GM19397 (cell line): Measurements from ENCODE around the gene OR14K1.
"Not testable (repeated sequence)": the region's sequence is repeated elsewhere in the genome, so short reads cannot be mapped to it uniquely, and the experiment has no call there.

Source experiments
- ATAC-seq: cut with Tn5 transposase; IDR thresholded peaks from one replicate; pipeline ENCODE4 v1.9.1; 2021; ENCODE audit warnings: mild to moderate bottlenecking, moderate library complexity; ENCODE audit not compliant: unreplicated experiment

OR14K1 gene, protein sequence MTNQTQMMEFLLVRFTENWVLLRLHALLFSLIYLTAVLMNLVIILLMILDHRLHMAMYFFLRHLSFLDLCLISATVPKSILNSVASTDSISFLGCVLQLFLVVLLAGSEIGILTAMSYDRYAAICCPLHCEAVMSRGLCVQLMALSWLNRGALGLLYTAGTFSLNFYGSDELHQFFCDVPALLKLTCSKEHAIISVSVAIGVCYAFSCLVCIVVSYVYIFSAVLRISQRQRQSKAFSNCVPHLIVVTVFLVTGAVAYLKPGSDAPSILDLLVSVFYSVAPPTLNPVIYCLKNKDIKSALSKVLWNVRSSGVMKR

DNA sequence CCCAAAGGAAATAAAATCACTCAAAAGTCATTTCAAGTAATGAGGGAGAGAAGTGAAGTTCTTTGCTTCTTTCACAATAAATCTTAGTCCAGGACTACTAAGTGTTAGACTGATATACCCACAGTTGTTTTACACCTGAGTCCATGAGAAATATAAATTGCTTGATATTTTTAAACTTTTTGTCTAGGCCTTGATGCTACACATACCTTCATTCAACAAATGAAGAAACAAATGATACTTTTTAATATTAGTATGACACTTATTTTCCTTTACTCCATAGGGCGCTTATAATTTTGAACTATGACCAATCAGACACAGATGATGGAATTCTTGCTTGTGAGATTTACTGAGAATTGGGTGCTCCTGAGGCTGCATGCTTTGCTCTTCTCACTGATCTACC lies at the start of gene OR14K1:
Gene OR14K1, plus strand, starts transcription at position 301 of the 400 bp plus-strand sequence. Its CDS starts 0 bp downstream, at position 301.
- no peak for ATAC-seq

DNA sequence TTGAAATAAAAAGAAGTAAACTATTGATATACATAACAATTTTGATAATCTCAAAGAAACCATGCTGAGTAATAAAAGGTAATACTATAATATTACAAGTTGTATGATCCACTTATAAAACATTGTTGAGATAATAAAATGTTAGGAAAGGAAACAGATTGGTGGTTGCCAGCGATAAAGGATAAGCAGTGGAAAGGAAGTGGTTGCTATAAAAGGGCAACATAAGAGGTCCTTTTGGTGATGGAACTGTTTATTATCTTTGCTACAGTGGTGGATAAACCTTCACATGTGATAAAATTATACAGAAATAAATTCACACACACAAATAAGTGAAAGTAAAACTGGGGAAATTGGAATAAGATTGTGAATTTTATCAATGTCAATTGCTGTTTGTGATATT lies 37.1 kb upstream of the OR14K1 start:
- ATAC-seq: no peak

DNA sequence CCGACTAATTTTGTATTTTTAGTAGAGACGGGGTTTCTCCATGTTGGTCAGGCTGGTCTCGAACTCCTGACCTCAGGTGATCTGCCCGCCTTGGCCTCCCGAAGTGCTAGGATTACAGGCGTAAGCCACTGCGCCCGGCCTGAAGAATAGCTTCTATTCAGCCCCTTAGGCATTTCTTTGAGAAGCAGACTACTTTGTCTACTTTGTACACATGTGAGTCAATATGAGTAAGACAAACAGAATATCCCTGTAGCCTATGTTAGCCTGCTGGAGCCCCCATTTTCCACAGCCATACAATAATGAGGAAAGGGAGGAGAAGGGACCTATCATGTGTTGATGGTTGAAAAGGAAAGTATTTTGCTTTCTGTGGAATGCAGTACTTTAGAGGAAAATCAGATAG lies 27.7 kb upstream of the OR14K1 start:
- not testable (repeated sequence) for ATAC-seq

GRCh38 chr1:247713753-247714152 lies 24.7 kb upstream of the OR14K1 start:
- no peak for ATAC-seq

DNA sequence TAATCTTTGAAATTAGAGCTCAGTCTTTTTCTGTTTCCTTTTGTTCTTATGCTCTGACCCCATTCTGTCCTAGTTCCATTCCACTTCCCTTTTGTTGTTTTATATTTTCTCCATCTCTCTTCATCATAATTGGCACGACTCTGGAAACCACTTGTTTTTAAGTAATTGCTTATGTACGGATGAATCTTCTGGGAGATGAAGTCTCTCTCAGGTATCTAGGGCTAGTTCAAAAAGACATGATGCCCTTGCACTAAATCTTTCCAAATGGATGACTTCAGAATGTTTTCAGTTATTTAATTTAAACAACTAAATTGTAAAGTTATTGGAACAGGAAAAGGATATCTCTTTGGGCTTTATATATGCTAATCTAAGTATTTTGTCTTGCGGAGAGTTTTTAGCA lies 21.9 kb upstream of the OR14K1 start, which contains the start of gene OR6F1:
Gene OR6F1, minus strand, starts transcription at position 101 of the 400 bp plus-strand sequence. CDS start 3,891 bp downstream, outside the sequence.
- ATAC-seq: no peak

- no peak for ATAC-seq
Measured at GRCh38 chr1:247721222-247721621, 17.2 kb upstream of the OR14K1 start.

DNA sequence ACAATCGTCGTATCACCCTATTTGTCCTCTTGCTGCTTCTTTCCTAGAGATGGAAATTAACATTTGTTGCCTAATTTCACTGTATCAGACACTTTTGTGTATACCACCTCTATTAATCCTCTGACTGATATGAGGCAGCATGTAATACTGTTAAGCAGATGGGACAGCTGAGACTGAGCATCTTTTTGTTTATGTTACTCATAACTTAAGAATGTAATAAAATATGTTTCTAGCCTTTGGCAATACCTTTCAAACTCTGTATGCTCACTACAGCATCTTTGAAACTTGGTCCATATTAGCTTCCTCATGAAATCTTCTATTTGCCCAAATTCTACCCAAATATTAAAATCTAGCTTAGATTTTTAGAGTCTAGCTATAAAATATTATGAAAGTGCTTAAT lies 2.3 kb downstream of the OR14K1 start:
- no peak for ATAC-seq

DNA sequence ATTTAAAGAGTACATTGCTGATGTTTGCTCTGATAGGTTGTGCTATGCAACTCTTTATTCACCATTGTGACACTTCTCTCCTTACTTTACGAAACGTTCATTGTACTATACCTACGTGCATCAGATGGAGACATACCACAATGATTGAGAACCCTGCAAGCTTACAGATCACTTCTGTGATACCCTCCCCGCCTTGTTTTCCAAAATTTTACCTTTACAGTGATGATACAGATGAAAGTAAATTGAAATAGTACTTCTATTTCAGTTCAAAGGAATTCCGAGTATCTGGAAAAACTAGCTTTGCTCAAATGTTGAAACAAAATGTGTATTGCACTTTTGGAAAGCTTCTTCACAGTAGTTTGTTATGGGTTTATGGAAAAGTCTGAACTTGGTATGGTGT lies 3.3 kb downstream of the OR14K1 start:
- no peak for ATAC-seq

DNA sequence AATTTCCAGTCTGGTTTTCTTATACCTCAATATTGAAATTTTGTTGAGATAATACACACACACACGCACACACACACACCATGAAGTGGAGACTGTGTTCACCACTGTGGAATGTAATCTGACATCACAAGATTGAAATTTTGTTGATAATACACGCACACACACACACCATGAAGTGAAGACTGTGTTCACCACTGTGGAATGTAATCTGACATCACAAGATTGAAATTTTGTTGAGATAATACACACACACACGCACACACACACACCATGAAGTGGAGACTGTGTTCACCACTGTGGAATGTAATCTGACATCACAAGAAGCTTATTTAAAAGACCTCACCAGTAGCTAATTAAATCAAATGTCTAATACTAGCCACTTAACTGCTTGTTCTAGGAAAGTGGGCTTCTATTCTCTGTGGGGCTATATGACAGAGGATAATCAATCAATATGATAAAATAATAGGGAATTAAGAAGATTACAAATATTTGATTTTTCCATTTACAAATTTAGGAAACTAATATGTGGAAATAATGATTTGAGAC lies 3.9 kb downstream of the OR14K1 start:
- not testable (repeated sequence) for ATAC-seq

DNA sequence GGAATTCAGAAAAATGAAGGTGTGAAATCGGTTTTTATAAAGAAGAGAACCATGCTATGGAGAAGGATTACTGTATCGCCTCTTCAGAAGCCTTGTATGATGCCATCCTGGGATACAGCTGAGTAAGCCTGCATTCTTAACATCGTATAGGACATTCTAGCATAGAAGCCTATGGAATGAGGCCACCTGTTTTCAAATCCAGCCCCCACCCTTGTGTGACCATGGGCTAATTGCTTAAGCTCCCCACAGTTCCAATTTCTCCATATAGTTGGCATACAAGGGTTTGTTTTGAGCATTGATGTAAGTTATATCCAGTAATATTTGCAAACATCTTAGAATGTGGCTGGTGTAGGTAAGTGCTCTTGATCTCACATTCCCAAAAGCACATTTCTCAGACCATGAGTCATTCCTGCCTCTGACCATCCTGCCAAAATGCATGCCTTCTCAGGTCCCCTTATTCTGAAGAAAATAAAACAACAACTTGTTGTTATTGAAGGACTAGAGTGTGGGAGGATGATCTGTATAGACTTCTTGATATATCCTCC lies 8.0 kb downstream of the OR14K1 start:
- ATAC-seq: no peak

GRCh38 chr1:247747616-247748015 lies 9.2 kb downstream of the OR14K1 start:
- no peak for ATAC-seq

DNA sequence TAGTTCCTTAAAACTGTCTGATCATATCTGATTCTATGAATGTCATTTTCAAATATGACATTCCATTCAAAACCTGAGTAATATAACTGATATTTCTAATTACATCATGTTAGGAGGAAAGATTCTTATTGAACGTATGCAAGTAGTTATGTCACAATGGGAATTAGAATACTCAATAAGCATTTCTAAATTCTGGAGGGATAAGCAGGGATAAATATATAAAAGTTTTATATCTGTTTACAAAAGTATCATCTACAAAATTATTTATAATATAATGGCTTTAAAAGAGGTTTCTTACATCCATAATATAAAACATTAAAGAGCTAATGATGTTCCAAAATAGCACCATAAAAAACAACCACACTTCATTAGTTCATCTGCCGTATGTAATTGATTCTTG lies 9.6 kb downstream of the OR14K1 start, which contains the start of gene OR14A2:
Gene OR14A2, minus strand, starts transcription at position 101 of the 400 bp plus-strand sequence.
- ATAC-seq: no peak

- no peak for ATAC-seq
Measured at GRCh38 chr1:247749870-247750269, 11.5 kb downstream of the OR14K1 start.

GRCh38 chr1:247754311-247754710 lies 15.9 kb downstream of the OR14K1 start:
- not testable (repeated sequence) for ATAC-seq

- ATAC-seq: no peak
Measured at GRCh38 chr1:247760456-247760855, 22.0 kb downstream of the OR14K1 start, which contains the start of gene OR1C1. TSS of gene OR1C1 (minus strand) at chr1:247760556. CDS start at chr1:247758406, 2,150 bp downstream.

DNA sequence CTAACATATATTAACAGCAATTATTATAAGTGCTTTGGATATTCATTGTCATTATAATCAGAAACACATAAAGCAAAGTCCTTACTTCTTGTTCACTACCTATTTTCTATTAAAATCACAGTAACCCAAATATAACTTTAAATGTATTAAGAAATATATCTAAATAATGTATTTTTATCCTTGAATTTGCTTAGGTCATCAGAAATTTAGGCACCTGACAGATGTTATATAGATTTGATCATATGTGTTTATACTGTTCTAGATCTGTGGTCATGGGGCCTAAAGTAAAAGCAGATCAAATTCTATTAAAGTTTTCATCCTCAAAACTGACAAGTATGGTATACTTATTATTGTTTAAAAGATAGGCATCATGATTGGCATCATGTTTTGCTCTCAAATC lies 31.2 kb downstream of the OR14K1 start:
- no peak for ATAC-seq
